Keratinocyte (primary cell): ENCODE measurements around the gene CGRRF1. TPM values are rescaled to one million over a fixed set of nuclear protein-coding genes. Genes with fewer than 3 reads are reported as not detected.

Source experiments
- DNase-seq: peaks from one replicate; pipeline ENCODE4 v3.0.0-alpha.2; 2011; ENCODE audit warnings: low read depth, missing footprints, low spot score
- FAIRE-seq: peaks from 2 replicates; lab custom pipeline; 2011; peaks lifted over from hg19 to GRCh38; lab: Jason Lieb, UNC
- H2AFZ ChIP-seq: 2 replicates; pipeline ENCODE4 v1.6.0; 2012; ENCODE audit warnings: low read length, control low read depth, inconsistent platforms; ENCODE audit not compliant: control insufficient read depth
- H3K27ac ChIP-seq: 2 replicates; pipeline ENCODE4 v1.5.1; 2011; ENCODE audit warnings: low read length; ENCODE audit not compliant: control insufficient read depth, insufficient read depth
- H3K27me3 ChIP-seq: 3 replicates; pipeline ENCODE4 v1.6.0; 2011; ENCODE audit warnings: low read length; ENCODE audit not compliant: control insufficient read depth, insufficient read depth; ENCODE audit errors: extremely low read depth
- H3K36me3 ChIP-seq, 2 experiments: 2 replicates in 1 of 2; 3 replicates in 1 of 2; pipeline ENCODE4 v1.5.1; 2011; ENCODE audit warnings: low read length in 2 of 2, mild to moderate bottlenecking in 1 of 2; ENCODE audit not compliant: control insufficient read depth in 2 of 2, insufficient read depth in 2 of 2; ENCODE audit errors: extremely low read depth in 1 of 2
- H3K4me1 ChIP-seq: 3 replicates; pipeline ENCODE4 v1.5.1; 2011; ENCODE audit warnings: low read length; ENCODE audit not compliant: control insufficient read depth, insufficient read depth; ENCODE audit errors: extremely low read depth
- H3K4me2 ChIP-seq: 3 replicates; pipeline ENCODE4 v1.6.0; 2011; ENCODE audit warnings: low read depth, low read length; ENCODE audit not compliant: control insufficient read depth, insufficient read depth; ENCODE audit errors: extremely low read depth
- H3K4me3 ChIP-seq, 3 experiments: fragments of 200-600 bp in 1 of 3; sonication (generic) in 1 of 3; 2 replicates in 2 of 3; 3 replicates in 1 of 3; pipeline ENCODE4 v1.5.1; 2011 to 2016; ENCODE audit warnings: low read length in 3 of 3, mild to moderate bottlenecking in 3 of 3, control low read depth in 2 of 3, inconsistent platforms in 1 of 3, low read depth in 1 of 3, mixed read lengths in 1 of 3, mixed run types in 1 of 3, moderate library complexity in 1 of 3; ENCODE audit not compliant: control insufficient read depth in 2 of 3, insufficient read depth in 2 of 3; ENCODE audit errors: extremely low read depth in 1 of 3
- H3K79me2 ChIP-seq: 2 replicates; pipeline ENCODE4 v1.6.0; 2012; ENCODE audit warnings: low read length; ENCODE audit not compliant: control insufficient read depth, insufficient read depth
- H3K9ac ChIP-seq: 3 replicates; pipeline ENCODE4 v1.6.0; 2011; ENCODE audit warnings: low read length; ENCODE audit not compliant: control insufficient read depth, insufficient read depth; ENCODE audit errors: extremely low read depth
- H3K9me1 ChIP-seq: 3 replicates; pipeline ENCODE4 v1.6.0; 2011; ENCODE audit warnings: low read length; ENCODE audit not compliant: control insufficient read depth, insufficient read depth; ENCODE audit errors: extremely low read depth
- H3K9me3 ChIP-seq: 2 replicates; pipeline ENCODE4 v1.5.1; 2012; ENCODE audit warnings: low read depth, low read length; ENCODE audit not compliant: control insufficient read depth
- H4K20me1 ChIP-seq: 3 replicates; pipeline ENCODE4 v1.6.0; 2011; ENCODE audit warnings: low read length; ENCODE audit not compliant: control insufficient read depth, insufficient read depth; ENCODE audit errors: extremely low read depth
- EZH2 ChIP-seq: IDR thresholded peaks from one replicate; pipeline ENCODE4 v1.6.1; 2012; ENCODE audit warnings: inconsistent platforms, mild to moderate bottlenecking, low read length, moderate library complexity
- dilution Hi-C: fragments of 300-500 bp; cut with MboI; formaldehyde crosslinking; loops from one replicate; pipeline ENCODE4 v1.7.0; 2020; ENCODE audit warnings: low sequenced_read_pairs; ENCODE audit not compliant: extremely low pct_ligation_motif_present
- polyA plus RNA-seq, 5 experiments: library from polyadenylated mRNA; depleted of rRNA in 3 of 5; stranded (reverse) in 3 of 5; stranded (forward) in 1 of 5; unstranded in 1 of 5; fragments of >200 nt; gene quantifications; 1 replicate in 1 of 5; 2 replicates in 3 of 5; 3 replicates in 1 of 5; pipeline versions ENCODE4 v1.2.1 to v1.2.3, GENCODE V29; 2011 to 2012; ENCODE audit warnings: missing spikeins in 2 of 5, low read depth in 1 of 5, low replicate concordance in 1 of 5
- TF ChIP-seq, protein P1 (sequence below), 3 experiments: IDR thresholded peaks in 1 of 3; conservative IDR thresholded peaks in 1 of 3; optimal IDR thresholded peaks in 1 of 3; 2 replicates in 2 of 3; 3 replicates in 1 of 3; pipeline versions ENCODE3 to v1.5.1; 2011; ENCODE audit warnings: low read length in 3 of 3, mild to moderate bottlenecking in 3 of 3, moderate library complexity in 2 of 3, control low read depth in 1 of 3, inconsistent platforms in 1 of 3; ENCODE audit not compliant: insufficient read depth in 2 of 3; ENCODE audit errors: extremely low read depth in 1 of 3

The CGRRF1 gene
- polyA plus RNA-seq, 1 donor (not counting 4 experiments of a cell fraction or from before 2014, with no cell fraction given) = 19.5 TPM

DNA sequence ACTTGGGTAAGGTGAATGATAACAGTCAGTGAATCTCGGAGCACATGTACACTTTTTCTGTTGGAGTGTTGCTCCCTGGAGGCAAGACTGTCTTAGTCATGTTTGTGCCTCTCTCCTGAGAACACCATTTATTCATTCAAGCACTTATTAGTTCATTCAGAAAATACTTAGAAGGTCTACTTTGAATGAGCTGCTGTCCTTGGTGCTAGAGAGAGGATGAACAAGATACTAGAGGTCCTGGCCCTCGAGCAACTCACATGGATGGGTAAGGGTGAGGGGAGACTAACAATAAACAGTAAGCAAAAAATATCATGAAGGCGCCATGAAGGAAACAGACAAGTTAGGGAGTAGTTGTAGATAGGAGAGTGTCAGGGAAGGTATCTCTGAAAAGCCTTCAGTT is 40.2 kb downstream of the CGRRF1 start:
- no peaks in the 10 kb centered on the region for H3K9me1 ChIP-seq
- H3K9me3 ChIP-seq = no peaks in the 10 kb centered on the region
- DNase-seq (no peak), FAIRE-seq (no peak)
- no peaks in the 10 kb centered on the region for H3K4me1 ChIP-seq
- dilution Hi-C loops = no loop called here
- TF ChIP-seq EZH2 = no peak
- TF ChIP-seq, protein P1, sequence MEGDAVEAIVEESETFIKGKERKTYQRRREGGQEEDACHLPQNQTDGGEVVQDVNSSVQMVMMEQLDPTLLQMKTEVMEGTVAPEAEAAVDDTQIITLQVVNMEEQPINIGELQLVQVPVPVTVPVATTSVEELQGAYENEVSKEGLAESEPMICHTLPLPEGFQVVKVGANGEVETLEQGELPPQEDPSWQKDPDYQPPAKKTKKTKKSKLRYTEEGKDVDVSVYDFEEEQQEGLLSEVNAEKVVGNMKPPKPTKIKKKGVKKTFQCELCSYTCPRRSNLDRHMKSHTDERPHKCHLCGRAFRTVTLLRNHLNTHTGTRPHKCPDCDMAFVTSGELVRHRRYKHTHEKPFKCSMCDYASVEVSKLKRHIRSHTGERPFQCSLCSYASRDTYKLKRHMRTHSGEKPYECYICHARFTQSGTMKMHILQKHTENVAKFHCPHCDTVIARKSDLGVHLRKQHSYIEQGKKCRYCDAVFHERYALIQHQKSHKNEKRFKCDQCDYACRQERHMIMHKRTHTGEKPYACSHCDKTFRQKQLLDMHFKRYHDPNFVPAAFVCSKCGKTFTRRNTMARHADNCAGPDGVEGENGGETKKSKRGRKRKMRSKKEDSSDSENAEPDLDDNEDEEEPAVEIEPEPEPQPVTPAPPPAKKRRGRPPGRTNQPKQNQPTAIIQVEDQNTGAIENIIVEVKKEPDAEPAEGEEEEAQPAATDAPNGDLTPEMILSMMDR (optimal IDR thresholded peaks at IDR 0.05 in 1 of 3, IDR thresholded peaks at IDR 0.05 in 1 of 3, conservative IDR thresholded peaks at IDR 0.05 in 1 of 3; ENCODE audit: extremely low read depth in 1 of 3, insufficient read depth in 2 of 3, low read length in 3 of 3) = no peak
- H3K4me2 ChIP-seq = no peak overlapping the region
- no peaks in the 10 kb centered on the region for H3K79me2 ChIP-seq
- no peaks in the 10 kb centered on the region for H4K20me1 ChIP-seq
- H3K9ac ChIP-seq = no peak overlapping the region
- no peak overlapping the region for H3K4me3 ChIP-seq
- no peak overlapping the region for H3K27ac ChIP-seq
- H3K36me3 ChIP-seq = no peaks in the 10 kb centered on the region
- H2AFZ ChIP-seq = no peak overlapping the region
- no peaks in the 10 kb centered on the region for H3K27me3 ChIP-seq

DNA sequence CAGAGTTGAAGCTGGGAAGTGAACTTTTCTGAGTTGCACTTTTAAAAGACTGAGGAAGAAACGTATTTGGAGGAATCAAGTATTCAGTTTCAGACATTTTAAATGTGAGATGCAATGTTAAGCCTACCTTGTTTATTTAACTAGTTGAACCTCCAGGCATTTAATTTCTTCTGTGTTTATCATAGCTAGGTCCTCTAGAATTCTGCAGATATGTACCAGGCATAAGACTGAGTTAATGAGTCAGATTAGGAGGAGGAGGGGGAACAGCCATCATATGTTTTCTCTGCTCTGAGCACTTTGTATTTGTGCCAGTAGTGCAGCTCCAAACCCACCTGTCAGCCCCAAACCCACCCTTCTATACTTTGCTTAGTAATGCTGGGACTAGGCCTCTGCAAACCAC is 40.8 kb downstream of the CGRRF1 start:
- no peak overlapping the region for H3K9ac ChIP-seq
- no peak overlapping the region for H2AFZ ChIP-seq
- FAIRE-seq = no peak
- no peaks in the 10 kb centered on the region for H3K9me1 ChIP-seq
- no peaks in the 10 kb centered on the region for H3K9me3 ChIP-seq
- H3K36me3 ChIP-seq = no peaks in the 10 kb centered on the region
- TF ChIP-seq, protein P1 (optimal IDR thresholded peaks at IDR 0.05 in 1 of 3, IDR thresholded peaks at IDR 0.05 in 1 of 3, conservative IDR thresholded peaks at IDR 0.05 in 1 of 3; ENCODE audit: extremely low read depth in 1 of 3, insufficient read depth in 2 of 3, low read length in 3 of 3) = no peak
- no peak for TF ChIP-seq EZH2
- H3K4me3 ChIP-seq = no peak overlapping the region
- no peaks in the 10 kb centered on the region for H4K20me1 ChIP-seq
- no peaks in the 10 kb centered on the region for H3K4me1 ChIP-seq
- DNase-seq = no peak
- no peak overlapping the region for H3K27ac ChIP-seq
- dilution Hi-C loops = no loop called here
- no peak overlapping the region for H3K4me2 ChIP-seq
- H3K79me2 ChIP-seq = no peaks in the 10 kb centered on the region
- no peaks in the 10 kb centered on the region for H3K27me3 ChIP-seq
